Measurements from ENCODE around the gene ZNF484.
"Not testable (repeated sequence)": the region's sequence is repeated elsewhere in the genome, so short reads cannot be mapped to it uniquely, and the experiment has no call there.

The ZNF484 gene

DNA sequence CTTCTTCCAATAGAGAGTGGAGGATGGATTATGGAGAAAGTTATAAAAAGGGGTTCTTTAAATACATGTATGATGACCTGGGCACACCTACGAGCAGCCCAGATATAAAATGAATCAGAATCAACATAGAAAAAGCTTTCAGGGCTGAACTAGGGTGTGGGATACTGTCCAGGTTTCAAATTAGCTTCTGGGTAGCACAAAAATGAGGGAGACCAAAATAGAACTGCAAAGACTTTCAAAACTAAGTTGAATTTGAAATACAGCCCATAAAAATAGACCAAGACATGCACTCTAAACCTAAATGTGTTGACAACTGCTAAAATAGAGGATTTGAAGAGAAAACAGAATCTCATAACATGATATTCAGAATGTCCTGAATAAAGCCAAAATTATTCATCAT is 17.0 kb downstream of the ZNF484 start:
- no peak for DNase-seq

DNA sequence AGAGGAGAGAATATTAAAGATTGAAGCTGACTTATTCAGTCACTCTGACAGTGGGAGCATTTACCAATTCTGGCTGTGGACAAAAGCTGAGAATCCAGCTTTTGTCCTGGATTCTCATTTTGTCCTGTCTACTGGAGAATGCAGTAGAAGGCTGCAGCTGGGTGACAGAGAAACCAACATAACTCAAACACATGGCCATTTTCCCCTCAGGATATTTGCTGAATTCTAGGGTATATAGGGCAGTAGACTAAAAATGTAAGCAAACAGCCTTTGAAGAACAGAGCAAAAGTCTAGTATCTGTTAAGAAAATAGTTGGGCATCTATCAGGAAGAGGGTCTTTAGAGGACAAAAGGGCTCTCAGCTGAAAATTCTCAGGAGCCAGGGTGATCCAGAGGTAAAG is 20.6 kb downstream of the ZNF484 start:
- no peak for DNase-seq

DNA sequence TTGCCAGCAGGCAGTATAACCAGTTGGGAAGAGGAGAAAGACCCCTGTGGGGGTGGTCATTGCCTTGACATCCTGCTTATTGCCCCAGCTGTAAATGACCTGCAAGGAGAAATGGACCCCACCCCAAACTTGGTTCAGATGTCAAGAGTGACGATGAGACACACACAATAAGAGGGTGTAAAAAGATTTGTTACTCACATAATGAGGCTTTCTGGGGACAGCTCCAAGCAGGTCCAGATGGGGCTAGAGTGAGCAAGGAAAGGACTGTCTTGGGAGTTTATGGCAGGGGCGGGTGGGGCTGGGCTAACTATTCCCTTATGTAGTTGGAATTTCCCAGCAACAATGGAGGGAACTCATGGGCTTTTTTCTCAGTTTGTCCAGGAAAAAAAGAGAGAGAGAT is 24.1 kb downstream of the ZNF484 start:
- DNase-seq, result no peak

DNA sequence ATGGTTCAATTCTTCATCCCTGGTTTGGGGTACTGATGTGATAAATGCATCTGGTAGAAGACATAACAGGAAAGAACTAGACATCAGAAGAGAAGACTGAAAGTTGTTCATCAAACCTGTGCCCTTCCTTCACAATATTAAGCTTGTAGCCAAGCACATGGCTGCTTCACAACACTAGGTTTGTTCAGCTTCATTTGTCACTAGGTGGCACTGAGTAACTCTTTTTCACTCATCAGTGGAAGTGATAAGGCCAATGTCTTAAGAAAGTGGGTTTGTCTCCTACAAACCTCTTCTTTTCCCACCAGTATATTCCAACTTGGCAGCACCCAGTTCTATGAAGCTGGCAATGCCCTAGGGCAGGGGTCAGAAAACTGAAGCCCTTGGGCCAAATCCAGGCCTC is 26.9 kb downstream of the ZNF484 start:
- no peak for DNase-seq

DNA sequence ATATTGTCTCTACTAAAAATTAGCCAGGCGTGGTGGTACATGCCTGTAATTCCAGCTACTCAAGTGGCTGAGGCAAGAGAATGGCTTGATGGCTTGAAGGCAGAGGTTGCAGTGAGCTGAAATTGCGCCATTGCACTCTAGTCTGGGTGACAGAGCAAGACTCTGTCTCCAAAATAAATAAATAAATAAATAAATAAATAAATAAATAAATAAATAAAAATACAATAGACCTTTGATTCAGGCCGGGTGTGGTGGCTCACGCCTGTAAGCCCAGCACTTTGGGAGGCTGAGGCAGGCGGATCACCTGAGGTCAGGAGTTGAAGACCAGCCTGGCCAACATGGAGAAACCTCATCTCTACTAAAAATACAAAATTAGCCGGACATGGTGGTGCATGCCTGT is 29.1 kb downstream of the ZNF484 start:
- not testable (repeated sequence) for DNase-seq

DNA sequence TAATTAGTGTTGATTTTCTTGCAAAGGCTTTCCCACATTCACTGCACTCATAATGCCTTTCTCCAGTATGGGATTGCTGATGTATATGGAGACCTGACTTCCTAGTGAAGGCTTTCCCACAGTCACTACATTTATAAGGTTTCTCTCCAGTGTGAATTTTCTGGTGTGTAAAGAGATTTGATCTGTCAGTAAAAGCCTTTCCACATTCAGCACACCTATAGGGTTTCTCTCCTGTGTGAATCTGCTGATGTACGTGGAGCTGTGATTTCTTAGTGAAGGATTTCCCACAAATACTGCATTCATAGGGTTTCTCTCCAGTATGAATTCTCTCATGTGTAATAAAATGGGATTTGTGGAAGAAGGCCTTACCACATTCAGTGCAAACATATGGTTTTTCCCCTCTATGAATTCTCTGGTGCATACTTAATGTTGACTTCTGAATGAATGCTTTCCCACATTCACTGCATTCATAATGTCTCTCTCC is 31.1 kb downstream of the ZNF484 start:
- DNase-seq, result no peak

DNA sequence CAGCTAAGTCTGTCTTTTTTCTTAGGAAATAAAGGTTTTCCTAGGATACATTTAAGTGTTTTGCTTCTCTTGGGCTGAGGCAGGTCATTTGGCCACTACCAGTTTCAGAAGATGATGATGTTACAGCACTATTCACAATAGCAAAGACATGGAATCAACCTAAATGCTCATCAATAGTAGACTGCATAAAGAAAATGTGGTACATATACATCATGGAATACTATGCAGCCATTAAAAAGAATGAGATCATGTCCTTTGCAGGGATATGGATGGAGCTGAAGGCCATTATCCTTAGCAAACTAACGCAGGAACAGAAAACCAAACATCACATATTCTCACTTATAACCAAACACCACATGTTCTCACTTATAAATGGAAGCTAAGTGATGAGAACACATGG is 39.4 kb downstream of the ZNF484 start:
- not testable (repeated sequence) for DNase-seq

DNA sequence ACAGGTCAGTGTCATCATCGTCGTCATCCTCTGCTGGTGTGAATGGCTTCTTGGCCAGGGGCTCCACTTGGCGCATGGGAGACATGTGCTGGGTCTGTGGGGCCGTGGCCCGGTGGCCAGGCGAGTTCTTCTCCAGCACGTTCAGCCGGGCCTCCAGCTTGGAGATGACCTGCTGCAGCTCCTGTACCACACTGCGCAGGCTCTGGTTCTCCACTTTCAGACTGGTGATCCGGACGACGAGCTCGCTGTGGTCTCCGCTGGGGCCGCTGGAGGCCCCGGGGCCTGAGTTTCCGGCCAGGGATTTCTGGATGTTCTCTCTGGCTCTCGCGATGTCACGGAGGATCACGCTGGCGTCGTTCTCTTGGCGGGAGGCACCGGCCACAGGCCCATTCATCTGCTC is 40.6 kb downstream of the ZNF484 start:
- no peak for DNase-seq

DNA sequence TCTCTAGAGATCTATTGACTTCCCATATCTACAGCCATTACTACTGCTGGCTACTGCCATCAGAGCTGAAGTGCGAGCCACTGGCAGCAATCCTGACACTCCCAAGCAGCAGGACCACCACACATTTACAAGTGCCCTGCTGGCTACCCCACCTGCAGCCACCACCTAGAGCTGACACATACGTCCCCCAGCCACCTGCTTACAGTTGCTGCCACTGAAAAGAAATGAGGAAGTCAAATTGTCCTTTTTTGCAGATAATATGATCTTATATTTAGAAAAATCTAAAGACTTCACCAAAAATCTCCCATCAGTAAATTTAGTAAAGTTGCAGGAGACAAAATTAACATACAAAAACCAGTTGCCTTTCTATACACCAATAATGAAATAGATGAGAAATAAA is 48.4 kb downstream of the ZNF484 start:
- DNase-seq, result no peak

DNA sequence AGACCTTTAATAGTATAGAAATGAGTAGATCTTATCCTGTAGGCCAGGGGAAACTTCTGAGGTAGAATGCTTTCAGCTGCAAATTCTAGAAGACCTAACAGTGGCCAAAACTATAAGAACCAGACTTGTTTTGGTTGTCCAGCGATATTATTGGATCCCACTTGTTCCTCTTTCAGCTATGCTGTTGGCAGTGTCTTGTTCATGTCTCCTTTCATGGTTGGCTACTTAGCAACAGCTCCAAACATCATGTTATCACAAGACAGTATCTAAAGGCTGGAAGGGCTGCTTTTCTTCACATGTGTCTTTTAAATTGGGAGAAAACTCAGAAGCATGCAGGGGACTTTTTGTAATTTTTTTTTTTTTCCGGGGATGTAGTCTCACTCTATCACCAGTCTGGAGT is 52.8 kb downstream of the ZNF484 start:
- not testable (repeated sequence) for DNase-seq

DNA sequence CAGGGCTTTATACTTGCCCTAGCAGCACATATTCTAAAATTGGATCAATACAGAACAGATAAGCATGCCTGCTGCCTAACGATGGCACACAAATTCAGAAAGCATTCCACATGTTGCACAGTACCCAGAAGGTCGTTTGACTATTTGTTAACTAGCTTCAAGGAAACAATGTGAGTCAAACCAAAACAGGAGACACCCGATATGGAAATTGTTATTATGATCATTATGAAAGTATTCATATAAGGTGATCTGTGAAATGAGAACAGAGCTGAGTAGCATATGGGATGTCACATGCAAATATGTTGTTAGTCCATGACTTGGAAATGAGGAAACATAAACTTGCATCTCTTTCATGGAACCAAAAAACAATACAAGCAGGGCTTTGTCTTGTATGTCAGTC is 56.9 kb downstream of the ZNF484 start:
- no peak for DNase-seq

DNA sequence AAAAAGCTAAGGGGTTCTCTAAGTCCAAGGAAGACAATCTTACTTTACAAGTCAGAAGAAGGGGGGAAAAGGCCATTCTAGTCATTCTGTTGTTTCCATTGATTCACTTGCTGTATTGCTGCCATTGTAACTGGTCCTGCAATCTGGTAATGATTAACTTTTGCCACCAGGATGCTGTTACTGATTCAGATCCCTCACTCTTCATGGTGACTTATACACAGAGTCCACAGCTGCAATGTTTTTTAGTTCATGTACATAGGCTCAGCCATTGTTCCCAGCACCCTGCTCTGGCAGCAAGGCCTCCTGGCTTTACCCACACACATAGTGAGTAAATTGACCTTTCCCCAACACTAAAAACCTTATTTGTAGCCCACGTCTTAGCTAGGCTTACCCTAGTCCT is 57.9 kb downstream of the ZNF484 start:
- not testable (repeated sequence) for DNase-seq

DNA sequence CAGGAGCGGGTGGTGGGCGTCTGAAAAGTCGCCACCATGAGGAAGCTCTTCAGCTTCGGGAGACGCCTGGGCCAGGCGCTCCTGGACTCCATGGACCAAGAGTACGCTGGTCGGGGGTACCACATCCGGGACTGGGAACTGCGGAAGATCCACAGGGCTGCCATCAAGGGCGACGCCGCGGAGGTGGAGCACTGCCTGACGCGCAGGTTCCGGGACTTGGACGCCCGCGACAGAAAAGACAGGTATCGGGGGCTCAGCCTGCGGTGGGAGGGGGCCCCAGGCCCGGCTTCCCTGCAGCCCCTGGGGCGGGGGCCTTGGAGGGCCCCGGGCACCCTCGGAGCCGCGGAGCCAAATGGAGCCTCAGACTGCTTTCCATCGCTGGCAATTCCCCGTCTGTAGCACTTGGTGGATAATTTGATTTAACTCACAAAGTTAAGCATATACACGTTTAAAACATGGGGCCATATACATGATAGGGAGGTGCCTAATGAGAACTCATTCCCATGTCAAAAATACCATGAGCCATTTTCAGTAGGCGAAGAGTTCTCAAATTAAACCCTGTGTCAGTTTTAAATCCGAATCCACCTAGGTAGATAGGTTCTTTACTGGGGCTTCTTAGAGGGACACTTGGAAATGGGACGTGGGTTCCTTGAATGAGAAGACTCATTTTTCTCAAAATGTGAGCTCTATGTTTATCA is 68.1 kb downstream of the ZNF484 start:
- not testable (repeated sequence) for DNase-seq

DNA sequence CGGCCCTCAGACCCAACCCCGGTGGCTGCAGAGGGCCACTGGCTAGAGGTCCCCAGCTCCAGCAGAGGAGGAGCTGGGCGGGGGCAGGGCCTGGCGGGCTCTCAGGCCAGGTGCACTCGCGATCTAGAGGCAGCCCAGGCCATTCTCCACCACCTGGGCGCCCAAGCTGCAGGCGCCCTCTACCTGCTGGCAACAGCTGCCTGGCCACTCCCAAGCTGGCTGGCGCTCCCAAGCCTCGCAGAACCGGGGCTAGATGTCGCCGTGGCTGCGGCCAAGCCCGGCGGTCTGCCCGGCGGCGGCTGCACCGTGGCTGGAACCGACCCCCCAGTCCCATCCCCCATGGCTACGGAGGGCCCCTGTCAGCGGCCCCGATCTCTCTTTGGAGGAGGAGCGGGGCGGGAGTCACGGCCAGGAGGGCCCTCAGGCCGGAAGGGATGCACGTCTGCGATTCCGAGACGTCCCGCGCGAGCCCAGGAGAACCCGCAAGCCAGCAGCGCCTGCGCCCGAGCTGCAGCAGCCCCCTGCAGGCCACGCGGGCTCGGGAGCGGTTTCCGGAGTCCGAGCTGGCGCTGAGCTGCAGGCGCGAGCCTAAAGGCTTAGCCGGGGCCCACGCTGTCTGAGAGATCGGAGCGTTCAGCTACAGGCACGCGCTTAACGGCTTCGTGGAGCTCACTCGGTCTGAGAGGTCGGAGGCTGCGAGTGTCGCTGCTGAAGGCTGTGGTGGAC is 68.9 kb downstream of the ZNF484 start:
- DNase-seq, result peak in 1 of 2 donors; percentile 22

DNA sequence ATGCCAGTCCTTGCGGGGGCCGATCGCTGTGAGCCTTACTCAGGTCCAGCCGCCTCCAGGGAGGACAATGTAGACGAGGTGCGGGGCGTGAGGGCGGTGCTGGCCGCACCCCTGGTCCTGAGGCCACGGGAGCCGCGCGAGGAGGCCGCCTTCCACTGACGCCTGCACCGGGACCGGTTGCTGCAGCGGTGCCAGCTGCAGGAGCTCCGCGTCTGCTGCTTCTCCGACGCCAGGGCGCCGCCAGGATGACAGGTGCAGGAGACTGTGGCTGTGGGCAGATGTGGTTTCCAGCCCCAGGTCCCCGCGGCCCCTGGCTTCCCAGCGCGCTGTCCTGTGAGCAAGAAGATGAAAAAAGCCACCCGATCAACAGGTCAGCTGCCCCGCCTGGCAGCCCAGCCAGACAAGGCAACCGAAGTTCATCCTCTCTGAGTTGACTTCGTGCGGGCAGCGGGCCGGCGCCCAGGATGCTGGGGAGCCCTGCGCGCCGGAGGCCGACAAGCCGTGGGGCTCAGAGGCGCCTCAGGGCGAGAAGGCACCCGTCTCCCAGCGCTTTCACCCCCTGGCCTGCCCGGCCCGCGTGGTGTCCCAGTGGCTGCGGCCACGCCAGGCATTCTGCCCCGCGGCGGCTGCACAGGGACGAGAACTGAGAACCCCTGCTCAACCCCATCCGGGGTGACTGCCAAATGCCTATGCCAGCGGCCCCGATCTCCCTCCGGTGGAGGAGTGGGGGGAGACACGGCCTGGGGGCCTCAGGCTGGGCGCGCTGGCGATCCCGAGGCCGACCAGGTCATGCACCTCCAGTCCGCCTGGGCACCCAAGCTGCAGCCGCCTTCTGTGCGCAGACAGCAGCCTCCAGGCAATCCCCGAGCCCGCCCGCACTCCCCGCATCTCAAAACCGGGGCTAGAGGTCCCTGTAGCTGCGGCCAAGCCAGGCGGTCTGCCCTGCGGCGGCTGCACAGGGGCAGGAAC is 69.8 kb downstream of the ZNF484 start:
- no peak for DNase-seq

DNA sequence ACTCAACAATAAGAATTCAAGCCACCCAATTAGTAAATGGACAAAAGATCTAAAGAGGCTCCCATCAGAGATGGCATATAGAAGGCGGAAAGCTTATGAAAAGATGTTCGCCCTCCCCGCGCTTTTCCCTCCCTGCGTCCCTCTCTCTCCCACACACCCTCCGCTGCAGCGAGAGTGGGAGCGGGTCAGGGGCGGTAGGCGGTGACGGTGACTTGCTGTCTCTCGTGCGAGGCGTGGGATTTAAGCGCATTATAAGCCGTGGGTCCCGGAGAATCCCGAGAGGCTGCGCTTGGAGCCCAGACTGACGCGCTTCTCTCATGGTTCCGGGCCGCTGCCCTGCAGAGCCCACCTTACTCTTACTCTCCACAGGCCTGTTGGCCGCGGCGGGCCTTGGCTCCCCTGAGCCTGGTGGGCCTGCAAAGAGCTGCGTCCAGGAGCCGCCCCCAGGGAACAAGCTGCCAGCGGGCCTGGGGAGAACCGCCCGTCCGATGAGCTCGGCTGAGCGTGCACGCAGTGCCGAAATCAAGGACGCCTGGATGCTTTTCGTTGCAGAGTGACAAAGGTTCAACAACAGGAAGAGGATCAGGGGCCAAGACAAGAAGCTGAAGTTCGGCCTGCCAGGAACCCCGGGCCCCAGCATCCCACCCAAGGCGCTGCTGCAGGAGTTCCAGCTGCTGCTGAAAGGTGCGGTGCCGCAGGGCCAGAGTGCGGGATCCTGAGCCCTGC is 70.6 kb downstream of the ZNF484 start:
- DNase-seq, result no peak

DNA sequence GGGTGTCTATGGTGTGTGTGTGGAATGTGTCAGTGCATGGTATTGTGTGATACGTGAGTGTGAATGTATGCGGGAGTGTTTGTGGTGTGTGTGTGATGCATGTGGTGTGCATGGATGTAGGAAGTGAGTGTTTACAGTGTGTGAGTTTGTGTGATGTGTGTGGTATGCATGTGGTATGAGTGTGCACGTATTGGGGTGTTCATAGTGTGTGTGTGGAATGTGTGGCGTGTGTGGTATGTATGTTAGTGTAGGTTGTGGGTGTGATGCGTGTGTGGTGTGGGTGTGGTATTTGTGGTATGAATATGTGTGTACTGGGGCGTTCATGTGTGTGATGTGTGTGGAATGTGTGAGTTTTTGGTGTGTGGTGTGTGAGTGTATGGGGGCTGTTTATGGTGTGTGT is 73.1 kb downstream of the ZNF484 start:
- no peak for DNase-seq

DNA sequence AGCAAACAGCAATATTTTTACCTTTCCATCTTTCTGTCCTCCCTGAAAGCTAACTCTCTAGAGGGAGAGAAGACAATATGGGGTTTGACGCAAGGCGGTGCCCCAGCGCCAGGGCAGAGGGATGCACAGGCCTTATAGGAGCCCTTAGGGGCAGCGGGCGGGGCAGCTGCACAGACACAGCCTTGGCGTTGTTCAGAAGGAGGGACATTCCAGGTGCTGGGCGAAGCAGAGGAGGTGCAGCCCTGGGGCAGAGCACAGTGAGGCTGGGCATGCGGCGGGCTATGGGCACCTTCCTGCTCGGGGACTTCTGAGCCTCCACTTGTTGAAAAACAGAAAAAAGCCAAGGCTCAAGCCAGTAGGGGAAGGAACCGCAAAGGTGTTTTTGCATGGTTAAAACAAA is 79.5 kb downstream of the ZNF484 start:
- DNase-seq, result no peak

DNA sequence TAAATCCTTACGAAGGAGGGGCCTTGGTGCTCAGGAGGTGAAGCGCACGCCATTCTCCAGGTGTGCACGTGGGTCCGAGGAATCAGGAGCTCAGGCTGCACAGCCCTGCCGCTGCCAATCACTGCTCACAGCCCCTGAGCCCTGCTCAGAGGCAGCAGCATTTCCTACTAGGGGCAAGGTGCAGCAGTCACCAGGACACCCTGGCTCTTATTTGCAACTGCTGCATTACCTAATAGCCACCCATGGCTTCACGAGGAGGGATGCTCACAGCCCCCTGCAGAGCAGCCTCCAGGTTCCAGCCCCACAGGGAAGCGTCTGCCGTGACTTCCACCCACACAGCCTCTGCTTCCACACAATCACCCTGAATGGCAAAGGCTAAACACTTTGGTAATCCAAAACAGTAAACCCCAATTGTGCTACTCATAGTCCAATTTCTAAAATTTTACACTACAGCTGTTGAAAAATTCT is 81.5 kb downstream of the ZNF484 start:
- DNase-seq, result not testable (repeated sequence)

DNA sequence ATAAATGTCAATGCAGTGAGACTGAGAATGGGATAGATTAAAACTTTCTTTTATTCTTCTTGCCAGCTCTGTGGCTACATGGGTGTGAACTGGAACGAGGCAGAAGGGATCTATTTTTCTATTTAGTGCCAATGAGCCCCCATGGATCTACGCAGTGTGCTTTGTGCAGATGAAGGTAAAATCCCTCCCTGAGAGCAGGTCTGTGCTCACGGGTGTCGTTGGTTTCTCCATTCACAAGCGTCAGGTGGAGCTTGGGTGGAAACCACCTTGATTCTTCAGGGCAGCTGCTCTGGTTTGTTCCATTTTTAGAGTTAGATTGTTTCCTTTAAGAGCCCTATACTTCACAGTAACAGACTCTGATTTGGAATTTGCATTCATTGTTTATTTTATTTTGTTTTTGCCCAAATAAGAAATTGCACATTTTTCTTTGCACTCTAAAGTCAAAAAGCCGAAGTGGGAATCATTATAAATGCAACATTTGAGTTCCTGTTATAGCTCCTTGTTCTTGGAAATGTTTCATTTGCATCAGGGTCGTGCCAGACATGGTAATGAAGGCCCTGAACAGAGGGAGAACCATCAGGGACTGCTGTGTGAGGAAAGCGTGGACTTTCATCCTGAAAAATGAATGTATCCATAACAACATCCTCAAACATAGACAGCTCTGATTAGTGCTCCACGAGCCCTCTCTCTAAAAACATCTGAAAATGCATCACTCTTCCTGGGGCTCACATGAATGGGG is 82.1 kb downstream of the ZNF484 start:
- no peak for DNase-seq
